Measurements from ENCODE around the gene TSPEAR. TPM values are rescaled to one million over a fixed set of nuclear protein-coding genes. Genes with fewer than 3 reads are reported as not detected.
A peak's percentile ranks its signal among the peaks of the same experiment; 100 is the strongest.

Gene TSPEAR
- total and polyA plus RNA-seq, 7 donors = not detected

DNA sequence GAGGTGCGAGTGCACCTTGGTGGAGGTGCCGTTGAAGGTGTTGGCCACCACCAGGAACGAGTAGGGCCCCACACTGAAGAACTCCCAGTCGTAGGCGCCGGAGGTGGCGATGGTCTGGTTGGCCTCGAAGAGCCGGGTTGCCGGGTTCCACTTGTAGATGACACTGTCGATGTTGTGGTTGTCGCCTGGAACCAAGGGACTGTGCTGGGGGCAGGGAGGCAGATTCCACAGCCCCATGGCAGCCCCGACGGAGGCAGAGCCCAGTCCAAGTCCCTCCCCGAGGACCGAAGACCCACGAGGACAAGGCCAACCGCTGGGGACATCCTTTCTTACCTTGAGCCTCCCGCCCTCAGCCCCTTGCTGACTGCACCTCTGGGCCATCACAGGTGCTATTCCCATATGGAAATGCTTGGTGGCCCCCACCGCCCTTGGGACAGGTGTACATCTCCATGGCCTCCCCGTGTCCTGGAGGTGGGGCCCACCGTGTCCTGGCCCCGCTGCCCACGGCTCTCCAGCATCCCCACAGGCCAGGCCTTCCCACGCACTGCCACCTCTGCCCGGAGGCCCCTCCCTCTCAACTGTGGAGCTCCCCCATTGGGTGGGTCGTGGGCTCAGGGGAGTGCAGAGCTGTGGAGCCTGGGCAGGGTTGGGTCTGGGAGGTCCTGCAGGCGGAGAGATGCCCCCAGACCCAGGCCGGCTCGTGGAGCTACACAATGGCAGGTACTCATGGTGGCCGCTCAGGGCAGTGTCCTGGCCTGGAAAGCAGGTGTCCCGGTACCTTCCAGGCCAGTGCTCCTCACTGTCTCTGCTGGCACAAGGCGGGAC is 189.2 kb downstream of the TSPEAR start:
- ATAC-seq = no peak
- 78 to 85% (median 79%) methylated on average over 31 to 33 of the region's 33 CpGs for WGBS, 3 donors
- DNase-seq = peak in 1 of 2 donors; percentile 53
- peaks cover 0 to 17% (median 12%) of the 10 kb centered on the region in 3 donors for H3K27me3 ChIP-seq (ENCODE audit: insufficient read depth in 3 of 3, low read length in 2 of 3)
- no peak overlapping the region for H3K4me3 ChIP-seq
- no peaks in the 10 kb centered on the region for H3K9me3 ChIP-seq
- no peak overlapping the region for H3K27ac ChIP-seq
- intact Hi-C loops (cut with DNase I) = no loop called here
- H3K36me3 ChIP-seq (ENCODE audit: insufficient read depth in 1 of 2, low read depth in 1 of 2) = no peaks in the 10 kb centered on the region
- no peaks in the 10 kb centered on the region for H3K4me1 ChIP-seq
- TF ChIP-seq, protein P1, sequence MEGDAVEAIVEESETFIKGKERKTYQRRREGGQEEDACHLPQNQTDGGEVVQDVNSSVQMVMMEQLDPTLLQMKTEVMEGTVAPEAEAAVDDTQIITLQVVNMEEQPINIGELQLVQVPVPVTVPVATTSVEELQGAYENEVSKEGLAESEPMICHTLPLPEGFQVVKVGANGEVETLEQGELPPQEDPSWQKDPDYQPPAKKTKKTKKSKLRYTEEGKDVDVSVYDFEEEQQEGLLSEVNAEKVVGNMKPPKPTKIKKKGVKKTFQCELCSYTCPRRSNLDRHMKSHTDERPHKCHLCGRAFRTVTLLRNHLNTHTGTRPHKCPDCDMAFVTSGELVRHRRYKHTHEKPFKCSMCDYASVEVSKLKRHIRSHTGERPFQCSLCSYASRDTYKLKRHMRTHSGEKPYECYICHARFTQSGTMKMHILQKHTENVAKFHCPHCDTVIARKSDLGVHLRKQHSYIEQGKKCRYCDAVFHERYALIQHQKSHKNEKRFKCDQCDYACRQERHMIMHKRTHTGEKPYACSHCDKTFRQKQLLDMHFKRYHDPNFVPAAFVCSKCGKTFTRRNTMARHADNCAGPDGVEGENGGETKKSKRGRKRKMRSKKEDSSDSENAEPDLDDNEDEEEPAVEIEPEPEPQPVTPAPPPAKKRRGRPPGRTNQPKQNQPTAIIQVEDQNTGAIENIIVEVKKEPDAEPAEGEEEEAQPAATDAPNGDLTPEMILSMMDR (IDR thresholded peaks at IDR 0.05) = no peak

DNA sequence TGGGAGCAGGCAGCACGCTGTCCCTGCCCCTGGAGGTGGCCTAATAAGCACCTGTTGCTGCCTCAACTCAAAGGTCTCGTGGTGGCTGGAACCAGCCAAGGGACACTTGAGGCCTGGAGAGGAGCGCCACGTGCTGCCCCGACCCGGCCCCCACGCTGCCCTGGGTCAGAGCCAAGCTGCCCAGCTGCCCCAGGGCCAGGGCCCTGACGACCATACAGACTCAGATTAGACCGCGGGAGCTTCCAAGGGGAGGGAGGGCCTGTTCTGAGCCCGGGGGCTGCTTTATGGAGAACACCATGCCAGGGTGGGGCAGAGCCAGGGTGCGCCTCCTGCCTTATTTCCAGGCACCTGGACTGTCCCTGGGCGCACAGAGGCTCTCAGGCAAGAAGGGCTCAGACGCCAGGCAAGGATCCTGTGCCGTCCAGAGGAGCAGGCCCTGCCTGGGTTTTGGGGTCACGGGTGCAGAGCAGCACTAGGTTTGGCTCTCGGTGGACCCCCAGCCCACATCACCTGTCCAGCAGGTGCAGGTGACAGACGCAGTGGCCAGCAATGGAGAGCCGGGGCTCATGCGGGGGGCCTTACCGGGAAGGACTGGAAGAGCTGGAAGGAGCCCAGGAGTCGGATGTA is 190.0 kb downstream of the TSPEAR start:
- H3K4me1 ChIP-seq = no peaks in the 10 kb centered on the region
- DNase-seq (peak in 1 of 2 donors; percentile 36), ATAC-seq (no peak)
- no peak overlapping the region for H3K27ac ChIP-seq
- TF ChIP-seq, protein P1 (IDR thresholded peaks at IDR 0.05) = no peak
- no peaks in the 10 kb centered on the region for H3K36me3 ChIP-seq (ENCODE audit: insufficient read depth in 1 of 2, low read depth in 1 of 2)
- H3K27me3 ChIP-seq (ENCODE audit: insufficient read depth in 3 of 3, low read length in 2 of 3) = peaks cover 0 to 23% (median 12%) of the 10 kb centered on the region in 3 donors
- no peaks in the 10 kb centered on the region for H3K9me3 ChIP-seq
- no peak overlapping the region for H3K4me3 ChIP-seq
- intact Hi-C loops (cut with DNase I) = no loop called here
- 57 to 71% (median 58%) methylated on average over 20 to 22 of the region's 22 CpGs for WGBS, 3 donors

DNA sequence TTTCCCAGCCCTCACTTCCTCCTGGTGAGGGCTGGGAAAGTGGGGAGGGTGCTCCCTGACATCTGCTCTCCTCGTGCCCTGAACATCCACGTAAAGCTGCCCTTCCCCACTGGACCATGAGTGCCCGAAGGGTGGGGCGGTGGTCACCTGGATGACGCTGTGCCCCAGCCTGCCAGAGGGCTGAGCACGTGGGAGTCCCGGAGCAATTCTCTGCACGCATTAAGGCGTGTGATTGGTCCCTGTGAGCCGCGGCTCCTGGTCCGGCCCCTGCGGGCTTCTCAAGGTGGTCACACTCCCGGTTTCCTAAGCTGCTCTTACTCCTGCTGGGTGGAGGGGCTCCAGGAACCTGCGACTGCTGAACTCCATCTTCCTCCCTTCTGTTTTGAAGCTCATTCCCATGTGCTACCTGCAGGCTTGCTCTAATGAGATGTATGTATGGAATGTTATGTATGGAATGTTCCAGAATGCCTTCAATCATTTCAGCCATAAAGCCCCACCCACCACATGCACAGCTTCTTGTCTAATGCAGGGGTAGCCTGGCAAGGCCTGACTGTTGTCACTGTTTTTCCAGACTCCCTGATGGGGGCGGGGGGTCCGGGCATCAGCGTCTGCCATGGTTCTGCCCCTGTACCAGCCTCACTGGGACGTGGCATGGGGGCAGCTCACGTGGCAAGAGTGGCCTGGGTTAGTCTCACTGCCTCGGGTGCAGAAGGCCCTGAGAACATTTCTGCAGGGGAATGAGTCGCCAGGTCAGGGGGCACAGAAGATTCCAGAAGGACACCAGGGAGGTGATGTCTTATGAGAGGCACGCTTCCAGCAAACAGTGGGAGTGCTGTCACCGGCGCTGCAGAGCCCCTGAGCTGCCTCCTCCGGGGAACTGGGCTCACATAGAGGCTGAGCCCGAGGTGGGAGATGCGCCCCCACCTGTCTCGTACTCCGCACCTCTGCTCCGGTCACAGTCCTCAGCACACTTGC is 190.8 kb downstream of the TSPEAR start:
- Histone ChIP-seq H3K9me3 (no peaks in the 10 kb centered on the region), H3K36me3 (ENCODE audit: insufficient read depth in 1 of 2, low read depth in 1 of 2) (no peaks in the 10 kb centered on the region), H3K4me1 (no peaks in the 10 kb centered on the region), H3K27ac (no peak overlapping the region), H3K4me3 (no peak overlapping the region), H3K27me3 (ENCODE audit: insufficient read depth in 3 of 3, low read length in 2 of 3) (peaks cover 0 to 21% (median 12%) of the 10 kb centered on the region in 3 donors)
- TF ChIP-seq, protein P1 (IDR thresholded peaks at IDR 0.05) = no peak
- DNase-seq = peak in 1 of 2 donors; percentile 25
- intact Hi-C loops (cut with DNase I) = no loop called here
- ATAC-seq = no peak
- 73 to 79% (median 76%) methylated on average over 31 of the region's 31 CpGs for whole genome bisulfite sequencing, 3 donors

Measured in psoas muscle (tissue), 8 donors.